Measurements from ENCODE around the gene BBIP1.

DNA sequence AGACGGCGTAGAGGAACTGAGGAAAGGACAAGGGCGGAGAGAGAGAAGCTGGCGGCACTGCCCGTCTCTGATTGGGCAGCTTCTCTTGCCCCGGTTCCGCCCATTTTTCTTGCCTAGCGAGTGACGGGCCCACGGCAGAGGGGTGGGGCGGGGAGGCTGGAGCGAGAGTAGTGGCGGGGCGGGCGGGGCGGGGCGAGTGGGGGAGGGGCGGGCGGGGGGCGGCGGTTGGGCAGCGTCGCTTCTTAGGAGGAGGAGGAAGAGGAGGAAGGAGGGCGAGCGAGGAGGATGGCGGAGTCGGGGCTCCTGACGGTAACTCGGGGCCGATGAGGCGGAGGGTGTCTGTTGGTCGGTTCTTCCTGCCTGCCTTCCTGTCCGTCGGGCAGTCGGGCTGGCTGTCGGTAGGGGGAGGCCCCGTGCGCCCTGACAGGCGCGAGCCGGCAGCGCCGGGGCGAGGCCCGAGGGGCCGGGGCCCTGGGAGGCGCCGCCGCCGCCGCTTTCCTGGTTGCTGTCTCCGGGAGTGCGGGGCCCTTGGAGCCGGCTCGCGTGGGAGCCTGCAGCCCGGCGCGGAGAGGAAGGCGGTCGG is 460 bp upstream of the BBIP1 start, which contains the start of gene SHOC2:
- TF ChIP-seq, protein P1, sequence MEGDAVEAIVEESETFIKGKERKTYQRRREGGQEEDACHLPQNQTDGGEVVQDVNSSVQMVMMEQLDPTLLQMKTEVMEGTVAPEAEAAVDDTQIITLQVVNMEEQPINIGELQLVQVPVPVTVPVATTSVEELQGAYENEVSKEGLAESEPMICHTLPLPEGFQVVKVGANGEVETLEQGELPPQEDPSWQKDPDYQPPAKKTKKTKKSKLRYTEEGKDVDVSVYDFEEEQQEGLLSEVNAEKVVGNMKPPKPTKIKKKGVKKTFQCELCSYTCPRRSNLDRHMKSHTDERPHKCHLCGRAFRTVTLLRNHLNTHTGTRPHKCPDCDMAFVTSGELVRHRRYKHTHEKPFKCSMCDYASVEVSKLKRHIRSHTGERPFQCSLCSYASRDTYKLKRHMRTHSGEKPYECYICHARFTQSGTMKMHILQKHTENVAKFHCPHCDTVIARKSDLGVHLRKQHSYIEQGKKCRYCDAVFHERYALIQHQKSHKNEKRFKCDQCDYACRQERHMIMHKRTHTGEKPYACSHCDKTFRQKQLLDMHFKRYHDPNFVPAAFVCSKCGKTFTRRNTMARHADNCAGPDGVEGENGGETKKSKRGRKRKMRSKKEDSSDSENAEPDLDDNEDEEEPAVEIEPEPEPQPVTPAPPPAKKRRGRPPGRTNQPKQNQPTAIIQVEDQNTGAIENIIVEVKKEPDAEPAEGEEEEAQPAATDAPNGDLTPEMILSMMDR (IDR thresholded peaks at IDR 0.05) = peak in 8 of 12 donors; percentile 4 to 53 (median 34)
- peak in 1 of 2 donors; percentile 83 for TF ChIP-seq POLR2A (IDR thresholded peaks at IDR 0.05)

All from heart left ventricle (tissue), 13 donors.